HCT116 (cell line): ENCODE data around the gene SPTLC3. TPM values are rescaled to one million over a fixed set of nuclear protein-coding genes. Genes with fewer than 3 reads are reported as not detected.

Experiments used
- ATAC-seq: fragments of 200-7000 bp; cut with Tn5 transposase; 2 replicates; pipeline ENCODE4 v1.9.1; 2020; ENCODE audit warnings: mild to moderate bottlenecking, moderate library complexity
- BruUV-seq: library from RNA; stranded (reverse); fragments of 400-500 nt; replicated peaks from 2 replicates; lab custom pipeline; 2021; lab: Mats Ljungman, UMichigan
- CTCF ChIA-PET: fragments of 300-600 bp; sonication (Branson Sonifier 250); formaldehyde crosslinking; loops from one replicate; lab custom pipeline; 2021; ENCODE audit warnings: antibody characterized with exemption; lab: Charles Lee
- POLR2A ChIA-PET: fragments of 300-600, 350-600 bp; sonication (Branson Sonifier 250); formaldehyde crosslinking; loops from one replicate; lab custom pipeline; 2021; ENCODE audit warnings: antibody characterized with exemption; lab: Charles Lee
- RAD21 ChIA-PET, 2 experiments: fragments of 300-600 bp; sonication (Branson Sonifier 250); formaldehyde crosslinking; loops; one replicate each; lab custom pipeline; 2023; ENCODE audit warnings: low total read pairs in 2 of 2; ENCODE audit not compliant: uncharacterized antibody in 2 of 2, unreplicated experiment in 2 of 2, low non-redundant PET in 1 of 2; lab: Charles Lee
- DNase-seq: peaks from one replicate; pipeline ENCODE4 v3.0.0-alpha.2; 2010; ENCODE audit warnings: low read depth, low spot score
- H2AFZ ChIP-seq: fragments of 200-600 bp; shearing (Covaris generic), sonication (generic); 2 replicates; pipeline ENCODE4 v1.6.1; 2017; ENCODE audit warnings: low read depth, mixed run types, mixed read lengths, antibody characterized with exemption, low read length; ENCODE audit not compliant: poor library complexity, severe bottlenecking
- H3K27ac ChIP-seq: 2 replicates; pipeline ENCODE4 v1.5.1; 2012; ENCODE audit warnings: low read depth, low read length
- H3K27me3 ChIP-seq: fragments of 200-600 bp; sonication (generic); 2 replicates; pipeline ENCODE4 v1.6.1; 2016; ENCODE audit warnings: mixed run types, low read length, mixed read lengths; ENCODE audit not compliant: insufficient read depth
- H3K36me3 ChIP-seq, 2 experiments: fragments of 200-500 bp in 1 of 2; fragments of 200-600 bp in 1 of 2; sonication (Bioruptor generic) in 1 of 2; sonication (generic) in 1 of 2; 2 replicates each; pipeline versions ENCODE4 v1.5.1 to v1.6.1; 2014 to 2016; ENCODE audit warnings: low read length in 2 of 2, inconsistent platforms in 1 of 2, mixed read lengths in 1 of 2, mixed run types in 1 of 2; ENCODE audit not compliant: insufficient read depth in 2 of 2, control insufficient read depth in 1 of 2
- H3K4me1 ChIP-seq, 2 experiments: fragments of 200-600 bp in 1 of 2; sonication (generic) in 1 of 2; 2 replicates each; pipeline versions ENCODE4 v1.5.1 to v1.6.1; 2012 to 2017; ENCODE audit warnings: low read length in 2 of 2, inconsistent platforms in 1 of 2, mild to moderate bottlenecking in 1 of 2, mixed read lengths in 1 of 2, mixed run types in 1 of 2, moderate library complexity in 1 of 2; ENCODE audit not compliant: insufficient read depth in 2 of 2, control insufficient read depth in 1 of 2
- H3K4me2 ChIP-seq: fragments of 200-600 bp; sonication (generic); 2 replicates; pipeline ENCODE4 v1.6.1; 2017; ENCODE audit warnings: mixed run types, low read length, mixed read lengths
- H3K4me3 ChIP-seq, 2 experiments: fragments of 200-600 bp in 1 of 2; sonication (generic) in 1 of 2; replicated peaks in 1 of 2; 2 replicates each; pipeline ENCODE4 v1.5.1; 2011 to 2016; ENCODE audit warnings: low read length in 2 of 2, control low read depth in 1 of 2, low read depth in 1 of 2, mild to moderate bottlenecking in 1 of 2, mixed read lengths in 1 of 2, mixed run types in 1 of 2
- H3K79me2 ChIP-seq: fragments of 200-600 bp; sonication (generic); 2 replicates; pipeline ENCODE4 v1.6.1; 2017; ENCODE audit warnings: mild to moderate bottlenecking, mixed run types, low read length, moderate library complexity, mixed read lengths; ENCODE audit not compliant: insufficient read depth
- H3K9ac ChIP-seq: fragments of 200-600 bp; sonication (generic); 2 replicates; pipeline ENCODE4 v1.6.1; 2016; ENCODE audit warnings: low read length, mixed read lengths
- H3K9me2 ChIP-seq: fragments of 200-600 bp; sonication (generic), shearing (Covaris generic); 2 replicates; pipeline ENCODE4 v1.6.1; 2017; ENCODE audit warnings: mixed run types, mild to moderate bottlenecking, moderate library complexity; ENCODE audit not compliant: insufficient read depth
- H3K9me3 ChIP-seq, 2 experiments: fragments of 200-500 bp in 1 of 2; fragments of 200-600 bp in 1 of 2; sonication (Bioruptor generic) in 1 of 2; sonication (generic) in 1 of 2; 2 replicates each; pipeline ENCODE4 v1.6.1; 2014 to 2017; ENCODE audit warnings: low read length in 2 of 2, mixed read lengths in 2 of 2, inconsistent platforms in 1 of 2, low read depth in 1 of 2, mild to moderate bottlenecking in 1 of 2, mixed run types in 1 of 2, moderate library complexity in 1 of 2; ENCODE audit not compliant: control insufficient read depth in 1 of 2, insufficient read depth in 1 of 2
- H4K20me1 ChIP-seq: fragments of 200-600 bp; sonication (generic), shearing (Covaris generic); 2 replicates; pipeline ENCODE4 v1.6.1; 2017; ENCODE audit warnings: mixed run types, mild to moderate bottlenecking, moderate library complexity; ENCODE audit not compliant: insufficient read depth
- EGR1 ChIP-seq: IDR thresholded peaks from 2 replicates; pipeline ENCODE4 v1.6.1; 2012; ENCODE audit warnings: low read depth
- ELF1 ChIP-seq: IDR thresholded peaks from 2 replicates; pipeline ENCODE4 v1.6.1; 2012; ENCODE audit warnings: low read depth, borderline replicate concordance
- EZH2phosphoT487 ChIP-seq: fragments of 200-600 bp; IDR thresholded peaks from 2 replicates; pipeline ENCODE4 v1.6.1; 2018; ENCODE audit warnings: antibody characterized with exemption, borderline replicate concordance
- JUND ChIP-seq: IDR thresholded peaks from 2 replicates; pipeline ENCODE4 v1.6.1; 2012
- POLR2A ChIP-seq: IDR thresholded peaks from 2 replicates; pipeline ENCODE4 v1.7.0; 2011; ENCODE audit warnings: borderline replicate concordance; ENCODE audit not compliant: insufficient read depth, insufficient read length; ENCODE audit errors: extremely low read depth
- RAD21 ChIP-seq: IDR thresholded peaks from 2 replicates; pipeline ENCODE4 v1.6.1; 2012; ENCODE audit warnings: low read depth, mild to moderate bottlenecking
- REST ChIP-seq: IDR thresholded peaks from 2 replicates; pipeline ENCODE4 v1.6.1; 2012; ENCODE audit warnings: low read depth
- SIN3A ChIP-seq: IDR thresholded peaks from 2 replicates; pipeline ENCODE4 v1.6.1; 2012; ENCODE audit warnings: low read depth
- SRF ChIP-seq: IDR thresholded peaks from 2 replicates; pipeline ENCODE4 v1.6.1; 2012; ENCODE audit warnings: low read depth
- TCF7L2 ChIP-seq: IDR thresholded peaks from 2 replicates; pipeline ENCODE4 v1.7.0; 2011; ENCODE audit warnings: borderline replicate concordance, inconsistent platforms; ENCODE audit not compliant: insufficient read depth, insufficient read length; ENCODE audit errors: extremely low read depth
- YY1 ChIP-seq: IDR thresholded peaks from 2 replicates; pipeline ENCODE4 v1.6.1; 2011; ENCODE audit warnings: low read length, low read depth, moderate library complexity, mild to moderate bottlenecking; ENCODE audit not compliant: insufficient replicate concordance; ENCODE audit errors: extremely low read depth
- ZFX ChIP-seq: fragments of 450-650 bp; IDR thresholded peaks from 2 replicates; pipeline ENCODE4 v1.6.1; 2017
- intact Hi-C: fragments of 100-400 bp; cut with micrococcal nuclease; formaldehyde crosslinking; loops from 2 replicates; pipeline ENCODE4 v1.10.0; 2022
- total RNA-seq: library from RNA; stranded (reverse); gene quantifications from one replicate; pipeline ENCODE4 v1.2.1, GENCODE V29; 2021; ENCODE audit not compliant: unreplicated experiment
- TF ChIP-seq, protein P1 (sequence below): IDR thresholded peaks from 2 replicates; pipeline ENCODE4 v1.6.1; 2011; ENCODE audit warnings: mild to moderate bottlenecking, low read length, moderate library complexity; ENCODE audit not compliant: insufficient replicate concordance; ENCODE audit errors: extremely low read depth
- TF ChIP-seq, protein P2 (sequence below): IDR thresholded peaks from 2 replicates; pipeline ENCODE4 v1.6.1; 2012

Gene SPTLC3
- total RNA-seq, 1 experiment from 2014 or later = not detected

- Histone ChIP-seq H3K9ac (no peak overlapping the region), H2AFZ (no peak overlapping the region), H3K27me3 (peaks cover 11% of the 10 kb centered on the region; the same call in 1 of the 2 replicates), H3K79me2 (no peaks in the 10 kb centered on the region), H3K9me3 (no peaks in the 10 kb centered on the region), H3K36me3 (no peaks in the 10 kb centered on the region), H3K4me2 (no peak overlapping the region), H3K4me3 (no peak overlapping the region), H3K27ac (no peak overlapping the region), H3K9me2 (no peaks in the 10 kb centered on the region), H3K4me1 (no peaks in the 10 kb centered on the region), H4K20me1 (no peaks in the 10 kb centered on the region)
- DNase-seq (no peak), ATAC-seq (no peak)
- RAD21 ChIA-PET = no interaction called here
- POLR2A ChIA-PET = no interaction called here
- CTCF ChIA-PET = no interaction called here
- intact Hi-C loops = no loop called here
- BruUV-seq = no TSS peak
- no peak for TF ChIP-seq RAD21
- TF ChIP-seq EZH2phosphoT487 = no peak
- TF ChIP-seq, protein P1, sequence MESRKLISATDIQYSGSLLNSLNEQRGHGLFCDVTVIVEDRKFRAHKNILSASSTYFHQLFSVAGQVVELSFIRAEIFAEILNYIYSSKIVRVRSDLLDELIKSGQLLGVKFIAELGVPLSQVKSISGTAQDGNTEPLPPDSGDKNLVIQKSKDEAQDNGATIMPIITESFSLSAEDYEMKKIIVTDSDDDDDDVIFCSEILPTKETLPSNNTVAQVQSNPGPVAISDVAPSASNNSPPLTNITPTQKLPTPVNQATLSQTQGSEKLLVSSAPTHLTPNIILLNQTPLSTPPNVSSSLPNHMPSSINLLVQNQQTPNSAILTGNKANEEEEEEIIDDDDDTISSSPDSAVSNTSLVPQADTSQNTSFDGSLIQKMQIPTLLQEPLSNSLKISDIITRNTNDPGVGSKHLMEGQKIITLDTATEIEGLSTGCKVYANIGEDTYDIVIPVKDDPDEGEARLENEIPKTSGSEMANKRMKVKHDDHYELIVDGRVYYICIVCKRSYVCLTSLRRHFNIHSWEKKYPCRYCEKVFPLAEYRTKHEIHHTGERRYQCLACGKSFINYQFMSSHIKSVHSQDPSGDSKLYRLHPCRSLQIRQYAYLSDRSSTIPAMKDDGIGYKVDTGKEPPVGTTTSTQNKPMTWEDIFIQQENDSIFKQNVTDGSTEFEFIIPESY = no peak
- no peak for TF ChIP-seq EGR1
- TF ChIP-seq ELF1 = no peak
- TF ChIP-seq, protein P2, sequence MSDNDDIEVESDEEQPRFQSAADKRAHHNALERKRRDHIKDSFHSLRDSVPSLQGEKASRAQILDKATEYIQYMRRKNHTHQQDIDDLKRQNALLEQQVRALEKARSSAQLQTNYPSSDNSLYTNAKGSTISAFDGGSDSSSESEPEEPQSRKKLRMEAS = no peak
- TF ChIP-seq JUND = no peak
- TF ChIP-seq SRF = no peak
- no peak for TF ChIP-seq SIN3A
- TF ChIP-seq ZFX = no peak
- TF ChIP-seq POLR2A = no peak
- no peak for TF ChIP-seq YY1
- TF ChIP-seq TCF7L2 = no peak
- TF ChIP-seq REST = no peak
These were observed 156.4 kb downstream of the SPTLC3 start for GRCh38 chr20:13165203-13165602.
